Activated naive CD8-positive, alpha-beta T cell treated with anti-CD3 and anti-CD28 coated beads for 36 hours (primary cell): ENCODE data around the gene HSPB1. TPM values are rescaled to one million over a fixed set of nuclear protein-coding genes. Genes with fewer than 3 reads are reported as not detected.
"Not testable (repeated sequence)": the region's sequence is repeated elsewhere in the genome, so short reads cannot be mapped to it uniquely, and the experiment has no call there.

ENCODE experiments used
- DNase-seq: peaks from one replicate; pipeline ENCODE4 v3.0.0; 2021
- H3K27ac Mint-ChIP-seq: one replicate; pipeline ENCODE4 v1.8.0; 2022; ENCODE audit warnings: mild to moderate bottlenecking, moderate library complexity, mixed read lengths
- H3K27me3 Mint-ChIP-seq: one replicate; pipeline ENCODE4 v1.8.0; 2022; ENCODE audit warnings: mild to moderate bottlenecking, mixed read lengths
- H3K36me3 Mint-ChIP-seq: one replicate; pipeline ENCODE4 v1.8.0; 2021; ENCODE audit warnings: mild to moderate bottlenecking, mixed read lengths
- H3K4me1 Mint-ChIP-seq: one replicate; pipeline ENCODE4 v1.8.0; 2021; ENCODE audit warnings: mixed read lengths
- H3K4me3 Mint-ChIP-seq: one replicate; pipeline ENCODE4 v1.8.0; 2022; ENCODE audit warnings: mild to moderate bottlenecking, moderate library complexity, mixed read lengths
- H3K9me3 Mint-ChIP-seq: one replicate; pipeline ENCODE4 v1.8.0; 2022; ENCODE audit warnings: mixed read lengths
- total RNA-seq, 2 experiments: library from RNA; stranded (reverse); gene quantifications; one replicate each; pipeline ENCODE4 v1.2.3, GENCODE V29; 2021

HSPB1 gene
- 100 to 1,000 TPM in 1 of 2 experiments, 10 to 100 TPM in 1; 96.7 to 102 TPM for total RNA-seq

DNA sequence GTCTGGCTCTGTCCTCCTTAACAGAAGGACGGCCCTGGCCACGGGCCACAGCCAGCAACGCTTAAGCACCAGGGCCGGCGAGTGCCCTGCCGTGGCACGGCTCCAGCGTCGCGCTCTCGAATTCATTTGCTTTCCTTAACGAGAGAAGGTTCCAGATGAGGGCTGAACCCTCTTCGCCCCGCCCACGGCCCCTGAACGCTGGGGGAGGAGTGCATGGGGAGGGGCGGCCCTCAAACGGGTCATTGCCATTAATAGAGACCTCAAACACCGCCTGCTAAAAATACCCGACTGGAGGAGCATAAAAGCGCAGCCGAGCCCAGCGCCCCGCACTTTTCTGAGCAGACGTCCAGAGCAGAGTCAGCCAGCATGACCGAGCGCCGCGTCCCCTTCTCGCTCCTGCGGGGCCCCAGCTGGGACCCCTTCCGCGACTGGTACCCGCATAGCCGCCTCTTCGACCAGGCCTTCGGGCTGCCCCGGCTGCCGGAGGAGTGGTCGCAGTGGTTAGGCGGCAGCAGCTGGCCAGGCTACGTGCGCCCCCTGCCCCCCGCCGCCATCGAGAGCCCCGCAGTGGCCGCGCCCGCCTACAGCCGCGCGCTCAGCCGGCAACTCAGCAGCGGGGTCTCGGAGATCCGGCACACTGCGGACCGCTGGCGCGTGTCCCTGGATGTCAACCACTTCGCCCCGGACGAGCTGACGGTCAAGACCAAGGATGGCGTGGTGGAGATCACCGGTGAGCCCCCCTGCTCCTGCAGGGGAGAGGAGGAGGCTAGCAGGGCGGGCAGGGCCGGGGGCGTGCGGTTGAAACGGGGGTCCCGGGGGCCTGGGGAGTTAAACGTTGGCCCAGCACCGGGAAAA, at the start of gene HSPB1:
Gene HSPB1, plus strand, starts transcription at position 327 of the 855 bp plus-strand sequence. Its CDS starts 40 bp downstream, at position 367.
- Mint-ChIP-seq H3K4me3 (peak within 1 kb of the TSS; percentile 90), H3K27me3 (peaks cover 9% of the 10 kb centered on the region), H3K4me1 (peaks cover 16% of the 10 kb centered on the region), H3K27ac (peak within 1 kb of the TSS; percentile 89), H3K9me3 (no peaks in the 10 kb centered on the region), H3K36me3 (peaks cover 6% of the 10 kb centered on the region)
- DNase-seq: peak; percentile 38

GRCh38 chr7:76254781-76255180, 47.7 kb upstream of the HSPB1 start:
- no peak for DNase-seq
- no peaks in the 10 kb centered on the region for H3K36me3 Mint-ChIP-seq

GRCh38 chr7:76257973-76258372, 44.5 kb upstream of the HSPB1 start:
- no peaks in the 10 kb centered on the region for H3K9me3 Mint-ChIP-seq
- no peaks in the 10 kb centered on the region for H3K36me3 Mint-ChIP-seq
- no peaks in the 10 kb centered on the region for H3K4me1 Mint-ChIP-seq
- no peak overlapping the region for H3K4me3 Mint-ChIP-seq
- H3K27ac Mint-ChIP-seq: no peak overlapping the region
- DNase-seq: no peak
- peaks cover 47% of the 10 kb centered on the region for H3K27me3 Mint-ChIP-seq

More at GRCh38 chr7:76254781-76255180, 47.7 kb upstream of the HSPB1 start:
- Mint-ChIP-seq H3K4me1 (no peaks in the 10 kb centered on the region), H3K4me3 (no peak overlapping the region), H3K27me3 (peaks cover 23% of the 10 kb centered on the region), H3K27ac (no peak overlapping the region), H3K9me3 (no peaks in the 10 kb centered on the region)

GRCh38 chr7:76259124-76260093, 43.1 kb upstream of the HSPB1 start:
- Mint-ChIP-seq H3K36me3 (no peaks in the 10 kb centered on the region), H3K4me3 (no peak overlapping the region), H3K27me3 (peaks cover 54% of the 10 kb centered on the region), H3K27ac (no peak overlapping the region), H3K9me3 (no peaks in the 10 kb centered on the region), H3K4me1 (no peaks in the 10 kb centered on the region)
- DNase-seq: no peak

DNA sequence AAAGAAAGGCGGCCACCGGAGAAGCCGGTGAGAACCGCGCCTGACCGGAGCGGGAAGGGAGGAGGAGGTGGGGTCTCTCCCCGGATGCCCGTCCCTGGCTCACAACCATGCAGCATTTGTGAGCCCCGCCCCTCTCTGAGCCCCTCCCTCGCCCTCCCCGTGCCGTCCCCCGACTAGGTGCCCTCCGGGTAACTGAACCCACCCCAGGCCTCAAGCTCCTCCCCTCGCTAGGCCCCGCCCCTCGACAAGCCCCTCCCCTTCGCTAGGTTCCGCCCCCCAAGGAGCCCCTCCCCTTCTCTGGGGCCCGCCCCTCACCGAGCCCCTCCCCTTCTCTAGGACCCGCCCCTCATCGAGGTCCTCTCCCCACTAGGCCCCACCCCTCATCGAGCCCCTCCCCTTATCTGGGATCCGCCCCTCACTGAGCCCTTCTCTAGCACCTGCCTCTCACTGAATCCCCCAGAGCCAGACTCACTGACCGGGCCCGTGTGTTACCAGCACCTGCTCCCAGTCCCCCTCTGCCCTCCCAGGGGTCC, 42.2 kb upstream of the HSPB1 start:
- Mint-ChIP-seq H3K27me3 (peaks cover 60% of the 10 kb centered on the region), H3K4me3 (no peak overlapping the region), H3K4me1 (no peaks in the 10 kb centered on the region)

DNA sequence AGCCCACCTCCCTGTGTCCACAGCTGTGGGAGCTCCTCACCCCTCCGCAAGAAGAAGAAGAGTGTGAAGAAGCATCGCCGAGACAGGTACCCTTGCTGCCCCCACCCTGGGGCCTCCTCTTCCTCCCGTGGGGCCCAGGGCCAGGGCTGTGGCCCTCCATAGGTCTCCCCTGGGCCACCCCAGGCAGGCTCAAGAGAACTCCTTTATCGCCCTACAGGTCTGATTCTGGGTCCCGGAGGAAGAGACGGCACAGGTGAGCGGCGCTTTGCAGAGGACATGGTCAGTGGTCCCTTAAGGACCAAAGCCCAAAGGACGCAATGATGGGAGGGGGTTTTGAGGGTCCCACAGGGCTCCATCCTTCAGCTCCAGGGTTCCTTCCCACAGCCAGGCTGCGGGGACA, 41.1 kb upstream of the HSPB1 start:
- peaks cover 63% of the 10 kb centered on the region for H3K27me3 Mint-ChIP-seq
- H3K27ac Mint-ChIP-seq: no peak overlapping the region
- no peak overlapping the region for H3K4me3 Mint-ChIP-seq
- DNase-seq: no peak
- no peaks in the 10 kb centered on the region for H3K9me3 Mint-ChIP-seq
- no peaks in the 10 kb centered on the region for H3K36me3 Mint-ChIP-seq
- H3K4me1 Mint-ChIP-seq: no peaks in the 10 kb centered on the region

More for the DNA sequence above, 42.2 kb upstream of the HSPB1 start:
- Mint-ChIP-seq H3K27ac (no peak overlapping the region), H3K36me3 (no peaks in the 10 kb centered on the region), H3K9me3 (no peaks in the 10 kb centered on the region)
- peak; percentile 40 for DNase-seq

DNA sequence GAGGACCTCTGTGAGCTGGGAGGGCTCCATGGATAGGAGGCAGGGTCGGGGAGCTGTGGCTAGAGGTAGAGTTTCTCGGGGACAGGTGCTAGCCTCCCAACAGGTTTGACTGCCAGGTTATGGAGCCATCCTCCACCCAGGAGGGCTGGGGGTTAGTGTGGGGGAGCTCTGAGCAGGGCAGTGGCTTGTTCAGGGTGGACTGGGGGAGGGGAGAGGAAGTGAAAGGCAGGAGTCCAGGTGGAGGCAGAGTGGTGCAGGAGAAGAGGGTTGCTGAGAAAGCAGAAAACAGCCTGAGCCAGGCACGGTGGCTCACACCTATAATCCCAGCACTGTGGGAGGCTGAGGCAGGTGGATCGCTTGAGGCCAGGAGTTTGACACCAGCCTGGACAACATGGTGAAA, 40.5 kb upstream of the HSPB1 start:
- Mint-ChIP-seq H3K36me3 (no peaks in the 10 kb centered on the region), H3K4me1 (no peaks in the 10 kb centered on the region)

DNA sequence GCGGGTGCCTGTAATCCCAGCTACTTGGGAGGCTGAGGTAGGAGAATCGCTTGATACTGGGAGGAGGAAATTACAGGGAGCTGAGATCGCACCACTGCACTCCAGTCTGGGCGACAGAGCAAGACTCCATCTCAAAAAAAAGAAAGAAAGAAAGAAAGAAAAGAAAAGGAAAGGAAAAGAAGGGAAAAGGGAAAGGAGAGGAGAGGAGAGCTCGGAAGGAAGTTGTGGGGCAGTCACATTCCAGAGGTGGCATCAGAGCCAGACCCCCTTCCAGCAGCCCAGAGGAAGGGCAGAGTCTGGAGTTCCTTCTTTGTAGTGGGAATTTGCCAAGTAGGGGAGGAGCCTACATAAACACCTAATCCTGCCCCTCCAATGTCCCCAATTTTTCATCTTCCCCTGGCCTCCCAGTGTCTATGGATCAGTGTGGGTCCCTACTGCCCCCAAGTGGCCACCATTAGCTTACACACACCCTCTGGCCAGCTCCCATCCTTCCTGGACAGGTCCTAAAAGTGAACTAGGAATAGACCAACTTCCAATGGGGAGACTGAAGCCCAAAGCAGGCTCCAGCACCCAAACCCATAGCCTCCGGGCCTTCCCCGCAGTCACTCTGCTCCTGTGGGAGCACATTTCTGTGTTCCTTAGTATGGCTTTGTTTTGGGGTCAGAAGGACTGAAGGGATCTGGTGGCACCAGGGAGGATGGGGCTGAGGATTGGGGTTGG, 39.6 kb upstream of the HSPB1 start:
- Mint-ChIP-seq H3K4me1 (peaks cover under 1% of the 10 kb centered on the region), H3K36me3 (no peaks in the 10 kb centered on the region), H3K27ac (peak overlapping the region; percentile 63), H3K4me3 (no peak overlapping the region), H3K27me3 (peaks cover 65% of the 10 kb centered on the region), H3K9me3 (no peaks in the 10 kb centered on the region)
- DNase-seq: peak; percentile 37

More for the DNA sequence above, 40.5 kb upstream of the HSPB1 start:
- no peak for DNase-seq
- Mint-ChIP-seq H3K4me3 (no peak overlapping the region), H3K9me3 (no peaks in the 10 kb centered on the region), H3K27ac (no peak overlapping the region), H3K27me3 (peaks cover 67% of the 10 kb centered on the region)

DNA sequence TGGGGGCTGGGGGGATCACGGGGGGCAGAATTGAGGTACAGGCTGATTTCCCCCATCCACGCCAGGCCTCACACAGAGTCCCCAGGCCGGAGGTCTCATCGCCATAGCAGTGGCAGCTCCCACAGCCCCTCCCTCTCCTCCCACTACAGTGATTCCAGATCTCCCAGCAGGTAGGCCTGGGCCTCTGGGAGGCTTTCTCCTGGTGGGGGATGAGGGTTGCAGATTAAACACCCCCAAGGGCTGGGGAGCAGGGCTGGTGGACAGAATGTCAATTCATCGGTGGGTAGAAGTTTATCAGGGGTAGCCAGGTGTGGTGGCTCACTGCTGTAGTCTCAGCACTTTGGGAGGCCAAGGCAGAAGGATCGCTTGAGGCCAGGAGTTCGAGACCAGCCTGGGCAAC, 37.2 kb upstream of the HSPB1 start:
- Mint-ChIP-seq H3K4me3 (no peak overlapping the region), H3K4me1 (peaks cover 2% of the 10 kb centered on the region)
- DNase-seq: no peak

GRCh38 chr7:76267107-76267893, 35.2 kb upstream of the HSPB1 start:
- H3K27ac Mint-ChIP-seq: no peak overlapping the region
- no peaks in the 10 kb centered on the region for H3K36me3 Mint-ChIP-seq
- no peaks in the 10 kb centered on the region for H3K9me3 Mint-ChIP-seq
- peaks cover 49% of the 10 kb centered on the region for H3K27me3 Mint-ChIP-seq
- H3K4me1 Mint-ChIP-seq: peaks cover 9% of the 10 kb centered on the region
- peak; percentile 28 for DNase-seq
- no peak overlapping the region for H3K4me3 Mint-ChIP-seq

More for the DNA sequence above, 37.2 kb upstream of the HSPB1 start:
- Mint-ChIP-seq H3K36me3 (no peaks in the 10 kb centered on the region), H3K9me3 (no peaks in the 10 kb centered on the region), H3K27me3 (peaks cover 65% of the 10 kb centered on the region), H3K27ac (no peak overlapping the region)

DNA sequence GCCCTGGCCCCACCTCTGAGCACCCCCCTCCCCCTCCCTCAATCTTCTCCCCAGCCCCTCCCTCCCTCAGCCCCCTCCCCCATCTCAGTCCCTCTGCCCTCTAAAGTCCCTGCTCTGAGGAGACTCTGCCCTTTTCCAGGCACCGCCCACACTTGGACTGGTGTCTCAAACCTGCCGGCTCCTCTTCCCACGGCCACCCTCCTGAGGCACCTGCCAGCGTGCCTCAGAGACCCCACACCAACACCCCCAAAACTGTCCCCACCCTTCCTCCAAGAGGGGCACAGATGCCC, 34.6 kb upstream of the HSPB1 start:
- Mint-ChIP-seq H3K27me3 (peaks cover 44% of the 10 kb centered on the region), H3K27ac (no peak overlapping the region), H3K4me1 (peaks cover 10% of the 10 kb centered on the region), H3K4me3 (peak overlapping the region; percentile 32), H3K36me3 (no peaks in the 10 kb centered on the region), H3K9me3 (no peaks in the 10 kb centered on the region)
- no peak for DNase-seq

GRCh38 chr7:76268376-76268775, 34.1 kb upstream of the HSPB1 start:
- H3K27ac Mint-ChIP-seq: no peak overlapping the region
- peaks cover 39% of the 10 kb centered on the region for H3K27me3 Mint-ChIP-seq
- H3K9me3 Mint-ChIP-seq: no peaks in the 10 kb centered on the region
- no peak for DNase-seq
- no peaks in the 10 kb centered on the region for H3K36me3 Mint-ChIP-seq
- no peak overlapping the region for H3K4me3 Mint-ChIP-seq
- H3K4me1 Mint-ChIP-seq: peaks cover 15% of the 10 kb centered on the region

GRCh38 chr7:76269895-76270294, 32.6 kb upstream of the HSPB1 start:
- H3K9me3 Mint-ChIP-seq: no peaks in the 10 kb centered on the region
- no peak overlapping the region for H3K4me3 Mint-ChIP-seq
- no peak for DNase-seq
- H3K27ac Mint-ChIP-seq: no peak overlapping the region
- H3K36me3 Mint-ChIP-seq: no peaks in the 10 kb centered on the region
- H3K27me3 Mint-ChIP-seq: peaks cover 36% of the 10 kb centered on the region
- peaks cover 20% of the 10 kb centered on the region for H3K4me1 Mint-ChIP-seq

DNA sequence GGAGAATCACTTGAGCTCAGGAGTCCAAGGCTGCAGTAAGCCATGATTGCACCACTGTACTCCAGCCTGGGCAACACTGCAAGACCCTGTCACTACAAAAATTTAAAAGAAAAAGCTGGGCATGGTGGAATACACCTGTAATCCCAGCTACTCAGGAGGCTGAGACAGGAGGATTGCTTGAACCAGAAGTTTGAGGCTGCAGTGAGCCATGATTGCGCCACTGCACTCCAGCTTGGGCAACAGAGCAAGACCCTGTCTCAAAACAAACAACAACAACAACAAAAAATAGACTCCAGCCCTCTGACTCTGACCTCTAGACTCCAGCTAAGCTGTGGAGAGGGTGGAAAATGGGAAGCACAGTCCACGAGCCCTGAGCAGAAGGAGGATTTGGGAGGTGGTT, 31.1 kb upstream of the HSPB1 start:
- H3K27ac Mint-ChIP-seq, DNase-seq, H3K9me3 Mint-ChIP-seq, H3K36me3 Mint-ChIP-seq, H3K4me3 Mint-ChIP-seq: not testable (repeated sequence)
- H3K4me1 Mint-ChIP-seq: peaks cover 20% of the 10 kb centered on the region
- peaks cover 36% of the 10 kb centered on the region for H3K27me3 Mint-ChIP-seq
